Activated B cell treated with CpG ODN at 0.5 μM for 24 hours (primary cell): ENCODE data around the gene TNFAIP8. TPM values are rescaled to one million over a fixed set of nuclear protein-coding genes. Genes with fewer than 3 reads are reported as not detected.

Experiments
- ATAC-seq: fragments of 200-7000 bp; cut with Tn5 transposase; one replicate; pipeline ENCODE4 v1.10.0; 2021; ENCODE audit warnings: low read depth, mild to moderate bottlenecking, moderate library complexity
- CTCF ChIA-PET: fragments of 350-600 bp; sonication (Branson Sonifier 250); formaldehyde crosslinking; loops from one replicate; lab custom pipeline; 2021; ENCODE audit warnings: antibody characterized with exemption; lab: Charles Lee
- POLR2A ChIA-PET: fragments of 350-600 bp; sonication (Branson Sonifier 250); formaldehyde crosslinking; loops from one replicate; lab custom pipeline; 2021; ENCODE audit warnings: antibody characterized with exemption; lab: Charles Lee
- DNase-seq: peaks from one replicate; pipeline ENCODE4 v3.0.0; 2022
- H3K27ac Mint-ChIP-seq: one replicate; pipeline ENCODE4 v1.8.0; 2020; ENCODE audit warnings: mixed read lengths
- H3K27me3 Mint-ChIP-seq: one replicate; pipeline ENCODE4 v1.8.0; 2021; ENCODE audit warnings: mixed read lengths
- H3K36me3 Mint-ChIP-seq: one replicate; pipeline ENCODE4 v1.8.0; 2021; ENCODE audit warnings: low read depth, mixed read lengths
- H3K4me1 Mint-ChIP-seq: one replicate; pipeline ENCODE4 v1.8.0; 2021; ENCODE audit warnings: mixed read lengths
- H3K4me3 Mint-ChIP-seq: one replicate; pipeline ENCODE4 v1.8.0; 2020; ENCODE audit warnings: mild to moderate bottlenecking, mixed read lengths
- H3K9me3 Mint-ChIP-seq: one replicate; pipeline ENCODE4 v1.8.0; 2020; ENCODE audit warnings: mixed read lengths
- intact Hi-C: fragments of 100-400 bp; cut with micrococcal nuclease; formaldehyde crosslinking; loops from one replicate; pipeline ENCODE4 v1.15.1; 2024
- total RNA-seq: library from RNA; stranded (reverse); gene quantifications from 2 replicates; pipeline ENCODE4 v1.2.3, GENCODE V29; 2022
- TF ChIP-seq, protein P1 (sequence below): fragments of 200-600 bp; IDR thresholded peaks from one replicate; pipeline ENCODE4 v1.8.0; 2022; ENCODE audit warnings: antibody characterized with exemption, mild to moderate bottlenecking

Gene TNFAIP8
- total RNA-seq, 1 donor from 2014 or later = 135 TPM

DNA sequence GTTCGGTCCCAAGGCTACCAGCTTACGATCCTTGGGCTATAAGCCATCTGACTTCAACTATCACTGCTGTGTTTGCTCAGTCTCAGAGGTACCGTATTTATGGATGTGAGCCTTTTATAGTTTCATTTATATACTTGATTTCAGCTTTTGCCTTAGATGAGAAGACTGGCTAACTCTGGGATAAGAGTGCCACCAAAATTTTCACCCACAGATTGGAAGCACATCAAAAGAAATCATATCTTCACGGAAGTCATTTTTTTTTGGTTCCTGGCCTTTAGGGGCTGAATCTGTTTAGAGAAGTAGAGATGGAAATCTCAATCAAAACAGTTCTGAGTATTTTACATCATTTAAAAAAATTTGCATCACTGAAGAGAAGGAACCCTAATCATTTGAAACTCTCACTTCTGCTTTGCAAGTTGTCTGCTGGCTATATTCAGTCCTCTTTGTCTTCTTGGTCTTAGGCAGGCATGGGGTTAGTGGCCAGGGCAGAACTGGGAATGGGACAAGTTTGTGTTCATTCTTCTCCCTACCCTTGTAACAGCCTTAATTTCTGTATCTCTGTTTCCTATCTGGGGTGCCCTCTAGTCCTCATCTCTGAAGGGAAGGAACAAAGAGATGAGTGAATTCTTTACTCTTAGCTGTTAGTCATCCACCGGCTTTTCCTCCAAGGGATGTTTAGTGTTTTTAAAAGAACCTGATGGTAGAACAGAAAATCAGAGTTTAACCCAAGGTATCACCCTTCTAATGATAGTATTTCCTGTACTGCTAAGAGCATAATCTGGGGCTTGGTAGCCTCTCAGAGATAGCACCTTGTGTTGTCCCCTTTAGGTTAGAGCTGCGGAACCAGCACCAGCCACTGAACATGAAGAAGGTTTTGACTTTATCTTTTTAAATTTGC is 14.1 kb upstream of the TNFAIP8 start:
- POLR2A ChIA-PET = interaction anchor here (0.7 to 18.3 kb wide), 21 partner anchors 9 to 354 kb away, joined by 3 to 388 read pairs (median 4); partner anchors contain the start of genes DTWD2, HSD17B4 and TNFAIP8

DNA sequence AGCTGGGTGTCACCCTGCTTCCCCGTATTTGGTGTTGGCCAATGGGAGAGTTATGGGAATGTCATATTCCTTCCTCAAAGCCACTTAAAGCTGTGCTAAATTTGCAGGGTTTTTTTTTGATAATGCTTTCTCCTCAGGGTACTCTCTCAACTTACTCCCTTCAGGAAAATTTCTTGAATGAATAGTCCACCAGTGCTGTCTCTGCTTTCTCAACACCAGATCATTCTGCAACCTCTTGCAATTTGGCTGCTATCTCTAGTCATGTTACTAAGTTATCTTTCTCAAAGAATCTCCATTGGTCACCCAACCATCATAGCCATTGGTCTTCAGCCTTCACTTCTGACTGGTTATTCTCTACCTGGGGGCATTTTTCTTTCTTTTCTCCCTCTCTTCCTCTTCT is 13.4 kb upstream of the TNFAIP8 start:
- Mint-ChIP-seq H3K27me3 (no peaks in the 10 kb centered on the region), H3K36me3 (peaks cover 17% of the 10 kb centered on the region), H3K9me3 (no peaks in the 10 kb centered on the region), H3K4me1 (peaks cover 95% of the 10 kb centered on the region), H3K4me3 (peak overlapping the region; percentile 79), H3K27ac (peak overlapping the region; percentile 96)
- DNase-seq (no peak), ATAC-seq (no peak)
- ChIA-PET POLR2A (interaction anchor here (0.7 to 18.3 kb wide), 16 partner anchors 9 to 354 kb away, joined by 3 to 388 read pairs (median 4); partner anchors contain the start of genes DTWD2 and TNFAIP8), CTCF (interaction anchor here (1.2 to 5.0 kb wide), 3 partner anchors 11 to 27 kb away, joined by 3 to 19 read pairs (median 6); no protein-coding TSS in a partner anchor)
- TF ChIP-seq, protein P1, sequence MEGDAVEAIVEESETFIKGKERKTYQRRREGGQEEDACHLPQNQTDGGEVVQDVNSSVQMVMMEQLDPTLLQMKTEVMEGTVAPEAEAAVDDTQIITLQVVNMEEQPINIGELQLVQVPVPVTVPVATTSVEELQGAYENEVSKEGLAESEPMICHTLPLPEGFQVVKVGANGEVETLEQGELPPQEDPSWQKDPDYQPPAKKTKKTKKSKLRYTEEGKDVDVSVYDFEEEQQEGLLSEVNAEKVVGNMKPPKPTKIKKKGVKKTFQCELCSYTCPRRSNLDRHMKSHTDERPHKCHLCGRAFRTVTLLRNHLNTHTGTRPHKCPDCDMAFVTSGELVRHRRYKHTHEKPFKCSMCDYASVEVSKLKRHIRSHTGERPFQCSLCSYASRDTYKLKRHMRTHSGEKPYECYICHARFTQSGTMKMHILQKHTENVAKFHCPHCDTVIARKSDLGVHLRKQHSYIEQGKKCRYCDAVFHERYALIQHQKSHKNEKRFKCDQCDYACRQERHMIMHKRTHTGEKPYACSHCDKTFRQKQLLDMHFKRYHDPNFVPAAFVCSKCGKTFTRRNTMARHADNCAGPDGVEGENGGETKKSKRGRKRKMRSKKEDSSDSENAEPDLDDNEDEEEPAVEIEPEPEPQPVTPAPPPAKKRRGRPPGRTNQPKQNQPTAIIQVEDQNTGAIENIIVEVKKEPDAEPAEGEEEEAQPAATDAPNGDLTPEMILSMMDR = no peak
- intact Hi-C loops = loop anchor here (5.0 kb wide), 1 partner anchor 35 kb away; no protein-coding TSS in a partner anchor

More for the DNA sequence above, 14.1 kb upstream of the TNFAIP8 start:
- CTCF ChIA-PET = interaction anchor here (0.7 to 5.0 kb wide), 7 partner anchors 10 to 320 kb away, joined by 3 to 19 read pairs (median 4); no protein-coding TSS in a partner anchor
- Mint-ChIP-seq H3K27ac (peak overlapping the region; percentile 96), H3K4me1 (peaks cover 95% of the 10 kb centered on the region), H3K36me3 (peaks cover 12% of the 10 kb centered on the region), H3K9me3 (no peaks in the 10 kb centered on the region), H3K4me3 (peak overlapping the region; percentile 79), H3K27me3 (no peaks in the 10 kb centered on the region)
- peak; percentile 67 for ATAC-seq
- intact Hi-C loops = loop anchor here (1.0 to 5.0 kb wide), 9 partner anchors 8 to 353 kb away; partner anchors contain the start of genes DTWD2 and TNFAIP8
- DNase-seq = no peak
- TF ChIP-seq, protein P1 = no peak

DNA sequence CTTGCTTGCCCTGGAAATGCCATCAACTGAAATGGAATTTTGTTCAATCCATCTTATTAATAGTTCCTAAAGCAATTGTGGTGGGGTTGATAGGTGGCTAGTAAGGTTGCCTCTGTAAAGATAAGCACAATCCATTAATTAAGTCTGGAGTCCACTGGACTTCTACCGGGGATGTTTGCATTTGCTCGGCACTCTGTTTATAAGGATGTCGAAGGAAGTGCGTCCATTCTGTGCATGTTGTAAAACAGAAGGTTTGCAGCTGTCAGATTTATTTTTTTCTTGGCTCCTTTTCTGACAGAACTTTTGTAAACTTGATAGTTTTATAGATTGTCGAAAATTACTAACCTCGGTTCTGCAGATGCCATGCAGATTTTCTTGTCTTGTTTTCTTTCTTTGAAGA is 12.8 kb upstream of the TNFAIP8 start:
- TF ChIP-seq, protein P1 = no peak
- ChIA-PET POLR2A (interaction anchor here (1.6 to 18.3 kb wide), 6 partner anchors 15 to 355 kb away, joined by 4 to 388 read pairs (median 20); partner anchors contain the start of genes DTWD2 and TNFAIP8), CTCF (interaction anchor here (1.7 to 5.0 kb wide), 2 partner anchors 10 to 28 kb away, joined by 4 to 19 read pairs; no protein-coding TSS in a partner anchor)
- Mint-ChIP-seq H3K4me3 (peak overlapping the region; percentile 79), H3K9me3 (no peaks in the 10 kb centered on the region), H3K36me3 (peaks cover 19% of the 10 kb centered on the region), H3K27me3 (no peaks in the 10 kb centered on the region), H3K4me1 (peaks cover 95% of the 10 kb centered on the region), H3K27ac (peak overlapping the region; percentile 96)
- ATAC-seq (no peak), DNase-seq (no peak)
- intact Hi-C loops = loop anchor here (5.0 kb wide), 1 partner anchor 36 kb away; no protein-coding TSS in a partner anchor

DNA sequence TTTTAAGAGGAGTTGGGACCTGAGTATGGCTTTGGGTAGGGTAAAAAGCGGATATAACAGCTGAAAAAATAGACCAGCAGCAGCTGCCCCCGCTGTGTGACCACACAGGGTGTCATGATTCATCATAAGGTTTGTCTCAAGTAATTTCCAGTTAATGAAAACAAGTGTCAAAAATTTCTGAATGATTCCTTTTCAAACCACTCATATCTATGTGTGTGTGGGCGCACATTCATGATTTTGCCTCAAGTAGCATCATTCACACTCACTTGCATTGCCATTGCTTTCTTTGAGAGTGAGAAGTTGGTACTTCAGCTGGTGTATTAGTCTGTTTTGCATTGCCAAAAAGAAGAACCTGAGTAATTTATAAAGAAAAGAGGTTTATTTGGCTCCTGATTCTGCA is 12.1 kb upstream of the TNFAIP8 start:
- Mint-ChIP-seq H3K27ac (peak overlapping the region; percentile 92), H3K4me1 (peaks cover 95% of the 10 kb centered on the region), H3K4me3 (peak overlapping the region; percentile 50), H3K27me3 (no peaks in the 10 kb centered on the region), H3K36me3 (peaks cover 19% of the 10 kb centered on the region), H3K9me3 (no peaks in the 10 kb centered on the region)
- POLR2A ChIA-PET = interaction anchor here (1.2 to 18.3 kb wide), 7 partner anchors 14 to 356 kb away, joined by 3 to 388 read pairs (median 8); partner anchors contain the start of genes DTWD2 and TNFAIP8
- intact Hi-C loops = loop anchor here (5.0 kb wide), 1 partner anchor 36 kb away; no protein-coding TSS in a partner anchor
- CTCF ChIA-PET = interaction anchor here (1.4 to 5.0 kb wide), 4 partner anchors 10 to 67 kb away, joined by 3 to 19 read pairs (median 4); no protein-coding TSS in a partner anchor
- TF ChIP-seq, protein P1 = no peak
- DNase-seq = no peak
- ATAC-seq = peak; percentile 17
